ENCODE results near the gene FBXL17.

The FBXL17 gene

DNA sequence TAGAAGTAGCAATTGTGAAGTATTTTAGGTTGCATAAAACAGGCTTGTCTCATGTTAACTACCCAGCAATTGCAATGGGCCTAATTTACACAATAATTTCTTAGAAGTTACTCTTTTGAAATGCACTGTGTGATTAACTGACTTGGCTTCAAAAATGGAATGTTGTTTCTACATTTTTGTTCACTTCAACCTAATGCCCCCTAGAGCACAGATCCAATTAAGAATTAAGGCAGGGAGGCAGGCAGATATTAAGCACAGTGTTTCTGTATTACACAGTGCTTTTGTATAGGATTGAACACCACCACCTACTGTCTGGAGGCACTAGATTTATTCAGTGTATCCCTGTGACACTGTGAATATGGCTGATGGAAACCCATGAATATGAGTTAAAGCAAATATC lies 302.1 kb downstream of the FBXL17 start:
- peak; percentile 6 for DNase-seq

DNA sequence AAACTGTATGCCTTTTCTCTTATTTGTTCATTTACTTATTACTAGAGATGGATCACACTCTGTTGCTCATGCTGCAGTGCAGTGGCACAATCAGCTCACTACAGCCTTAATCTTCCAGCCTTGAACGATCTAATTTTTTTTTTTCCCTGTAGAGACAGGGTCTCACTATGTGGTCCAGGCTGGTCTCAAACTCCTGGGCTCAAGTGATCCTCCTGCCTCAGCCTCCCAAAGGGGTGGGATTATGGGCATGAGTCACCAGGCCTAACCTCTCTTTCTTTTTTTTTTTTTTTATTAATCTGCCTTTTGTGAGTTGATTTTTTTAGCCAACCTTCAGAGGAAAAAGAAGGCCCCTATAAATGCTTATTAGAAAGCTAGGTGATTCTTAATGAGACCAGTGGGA lies 303.0 kb downstream of the FBXL17 start:
- DNase-seq: no peak

DNA sequence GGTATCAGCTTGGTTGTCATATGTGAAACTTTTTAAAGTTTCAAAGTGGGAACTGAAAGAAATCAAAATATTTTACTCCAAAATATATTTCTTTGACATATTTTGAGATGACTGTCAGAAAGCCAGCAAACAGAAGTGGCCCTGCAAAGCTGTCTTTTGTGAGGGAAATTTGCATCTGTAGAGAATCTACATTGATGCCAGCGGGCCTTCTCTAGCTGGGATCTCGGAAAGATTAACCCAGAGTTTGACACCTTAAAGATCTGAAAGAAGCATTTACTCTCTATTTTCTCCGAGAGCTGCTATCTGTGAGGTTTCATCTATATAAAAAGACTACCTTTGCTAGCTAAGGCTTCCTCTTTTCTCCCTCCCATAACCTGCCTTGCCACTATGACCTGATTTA lies 303.6 kb downstream of the FBXL17 start:
- DNase-seq: no peak

DNA sequence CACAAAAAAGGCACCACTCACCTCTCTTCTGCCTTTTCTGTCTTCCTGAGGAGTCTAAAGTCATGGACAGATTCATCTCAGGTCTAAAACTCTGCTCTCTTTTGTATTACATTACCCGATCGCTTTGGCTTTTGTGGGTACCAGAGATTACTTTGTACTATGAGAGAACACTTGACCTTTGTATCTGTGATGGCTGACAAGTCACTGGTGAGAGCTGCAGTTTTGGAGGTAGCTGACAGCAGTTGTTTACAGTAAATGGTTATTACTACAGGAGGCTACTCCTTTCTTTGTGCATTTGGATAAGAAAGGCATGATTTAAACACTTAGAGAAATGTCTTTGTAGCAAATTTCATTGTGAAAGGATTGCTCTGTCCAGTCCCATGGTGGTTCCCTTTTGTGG lies 307.3 kb downstream of the FBXL17 start:
- DNase-seq: no peak

DNA sequence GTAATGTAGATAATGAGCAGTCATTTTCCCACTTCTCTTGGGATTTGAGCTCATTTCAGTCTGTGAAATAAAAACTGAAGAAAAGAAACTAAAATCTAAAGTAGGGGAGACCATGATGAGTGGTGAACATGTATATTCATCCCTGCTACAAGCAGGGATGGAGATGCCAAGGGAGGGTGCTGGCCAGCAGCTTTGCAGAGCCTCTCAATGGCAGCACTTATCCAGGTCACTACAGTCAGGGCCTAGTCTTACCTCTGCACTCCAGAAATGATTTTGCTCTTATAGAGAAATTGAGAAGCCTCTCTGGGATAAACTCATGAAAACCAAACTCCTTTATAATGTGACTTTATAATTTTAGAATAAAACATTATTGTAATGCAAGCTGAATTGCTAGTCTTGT lies 317.6 kb downstream of the FBXL17 start:
- DNase-seq: no peak

DNA sequence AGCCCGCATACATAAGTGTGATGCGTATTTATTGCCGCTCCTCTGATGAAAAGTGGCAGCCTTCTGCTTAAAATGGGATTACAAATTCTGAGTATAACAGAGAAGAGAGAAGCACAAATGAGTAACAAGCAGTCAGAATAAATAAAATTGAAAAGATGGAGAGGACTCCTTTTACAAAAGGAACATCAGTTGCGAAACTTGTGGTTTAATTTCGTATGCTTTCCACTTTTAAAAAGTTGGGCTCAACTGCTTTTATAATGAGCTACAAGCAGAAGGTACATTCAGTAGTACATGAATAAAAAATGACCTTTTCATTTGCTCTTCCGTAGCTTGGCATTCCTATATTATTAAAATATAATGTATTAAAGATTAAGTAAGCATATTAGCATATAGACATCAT lies 320.0 kb downstream of the FBXL17 start:
- DNase-seq: peak; percentile 18

DNA sequence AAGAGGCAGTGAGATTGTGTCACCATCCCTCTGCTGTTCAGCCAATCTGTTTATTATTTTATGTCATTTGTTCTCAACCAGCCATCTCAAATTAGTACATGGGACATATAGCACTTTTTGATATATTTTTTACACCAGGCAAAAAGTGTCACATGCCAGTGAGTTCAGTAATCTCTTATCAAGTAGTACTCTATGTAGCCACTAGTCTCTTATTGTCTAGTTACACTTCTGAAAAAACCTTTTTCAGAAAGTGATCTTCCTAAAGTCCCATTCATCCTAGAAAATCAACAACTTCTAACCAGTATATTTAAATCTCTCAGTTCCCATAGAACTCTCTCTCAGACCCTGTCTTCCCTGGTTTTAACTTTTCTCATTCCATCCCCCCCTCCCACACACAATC lies 321.6 kb downstream of the FBXL17 start:
- DNase-seq: no peak

DNA sequence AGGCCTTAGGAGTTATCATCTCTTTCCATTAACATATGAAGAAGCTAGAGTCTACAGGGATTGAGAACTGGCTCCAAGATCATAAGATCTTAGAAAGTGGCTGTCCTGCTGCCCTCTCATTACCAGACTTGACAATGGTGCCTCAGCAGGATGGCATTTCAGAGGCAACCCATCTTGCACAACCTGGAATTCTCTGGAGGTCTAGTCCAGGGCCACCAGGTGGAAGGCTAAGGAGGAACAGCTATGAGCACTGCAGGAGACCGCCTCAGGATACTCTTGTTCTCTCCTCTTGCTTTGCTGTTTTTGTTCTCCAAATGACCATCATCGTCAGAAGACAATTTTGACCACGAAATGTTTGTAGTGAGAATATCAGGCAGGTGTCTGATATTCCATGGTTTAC lies 322.6 kb downstream of the FBXL17 start:
- DNase-seq: no peak

DNA sequence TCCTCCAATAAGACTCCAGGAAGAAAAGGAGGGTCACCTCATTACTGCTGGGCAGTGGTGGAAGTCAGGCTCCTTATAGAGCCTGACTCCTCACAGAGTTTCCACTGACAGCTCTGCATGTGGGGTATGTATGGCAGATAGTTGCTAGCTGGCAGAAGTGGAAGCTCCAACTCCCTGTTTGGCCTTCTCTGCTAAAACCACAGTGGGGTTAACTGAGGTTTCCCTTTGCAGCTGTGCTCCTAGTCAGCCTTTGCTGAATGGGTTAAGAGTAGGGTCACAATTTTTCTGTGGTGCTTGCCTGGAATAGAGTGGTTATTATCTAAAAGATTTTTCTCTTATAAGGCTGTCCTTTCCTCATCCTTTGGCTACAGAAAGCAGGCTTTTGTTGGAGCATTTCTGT lies 327.5 kb downstream of the FBXL17 start:
- no peak for DNase-seq

DNA sequence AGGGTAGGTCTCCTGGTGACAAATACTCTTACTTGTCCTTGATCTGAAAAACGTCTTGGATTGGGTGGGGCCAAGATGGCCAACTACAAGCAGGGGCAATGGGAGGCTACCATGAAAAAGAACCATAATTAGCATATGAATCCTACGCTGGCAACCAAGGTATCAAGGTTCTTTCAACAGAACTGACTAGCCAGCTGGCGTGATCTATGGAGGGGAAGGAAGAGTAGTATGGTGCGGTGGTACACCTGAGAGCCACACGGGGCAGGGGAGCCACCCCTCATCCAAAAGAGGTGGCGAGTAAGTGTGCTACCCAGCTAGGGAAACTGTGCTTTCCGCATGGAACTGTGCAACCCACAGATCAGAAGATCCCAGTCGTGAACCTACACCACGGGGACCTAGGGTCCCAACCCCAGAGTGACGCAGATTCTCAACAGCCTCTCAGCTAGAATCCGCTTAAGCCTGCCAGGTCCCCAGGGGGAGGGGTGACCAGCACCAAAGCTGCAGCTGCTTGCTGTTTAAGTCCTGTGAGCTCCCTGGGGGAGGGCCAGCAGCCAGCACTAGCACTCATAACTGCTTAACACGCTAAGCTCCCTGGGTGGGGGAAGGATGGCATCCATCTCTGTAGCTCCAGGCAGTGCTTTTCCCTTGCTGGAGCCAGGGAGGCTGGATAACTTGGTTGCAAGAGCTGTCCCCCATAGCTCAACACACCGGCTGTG lies 334.8 kb downstream of the FBXL17 start:
- no peak for DNase-seq

DNA sequence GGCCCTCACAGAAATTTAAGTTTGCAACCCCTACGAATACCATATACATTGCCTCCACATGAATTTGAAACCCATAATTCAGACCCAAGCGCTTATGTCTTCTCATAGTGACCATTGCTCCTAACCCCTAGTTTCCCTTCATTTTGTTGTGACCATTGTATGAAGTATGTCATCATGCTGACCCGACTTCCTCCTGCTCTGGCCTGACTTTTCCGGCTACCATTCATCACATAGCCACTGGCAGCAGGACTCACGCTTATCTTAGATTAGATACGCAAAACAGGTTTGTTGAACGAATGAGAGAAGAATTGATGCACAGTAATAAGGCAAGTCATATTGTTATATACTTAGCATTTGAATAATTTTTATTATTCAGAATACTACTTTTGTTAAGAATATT lies 345.4 kb downstream of the FBXL17 start:
- DNase-seq: no peak

DNA sequence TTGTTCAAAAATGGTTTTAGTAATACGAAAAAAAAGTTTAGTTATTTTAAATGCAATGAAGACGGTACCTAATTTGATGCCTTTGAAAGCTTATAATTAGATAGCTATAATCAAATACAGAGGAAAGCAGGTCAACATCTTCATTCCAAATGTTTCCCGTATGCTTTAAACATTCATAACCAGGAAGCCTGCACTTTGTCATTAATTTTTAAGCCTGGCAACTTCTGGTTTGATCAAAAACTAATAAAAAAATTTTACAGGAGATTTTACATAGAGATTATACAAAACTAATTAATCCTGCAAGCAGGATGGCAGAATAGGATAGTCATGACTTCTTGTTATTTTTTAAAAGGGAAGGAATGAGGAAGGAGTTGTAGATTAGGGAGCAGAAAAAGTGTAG lies 353.0 kb downstream of the FBXL17 start:
- no peak for DNase-seq

DNA sequence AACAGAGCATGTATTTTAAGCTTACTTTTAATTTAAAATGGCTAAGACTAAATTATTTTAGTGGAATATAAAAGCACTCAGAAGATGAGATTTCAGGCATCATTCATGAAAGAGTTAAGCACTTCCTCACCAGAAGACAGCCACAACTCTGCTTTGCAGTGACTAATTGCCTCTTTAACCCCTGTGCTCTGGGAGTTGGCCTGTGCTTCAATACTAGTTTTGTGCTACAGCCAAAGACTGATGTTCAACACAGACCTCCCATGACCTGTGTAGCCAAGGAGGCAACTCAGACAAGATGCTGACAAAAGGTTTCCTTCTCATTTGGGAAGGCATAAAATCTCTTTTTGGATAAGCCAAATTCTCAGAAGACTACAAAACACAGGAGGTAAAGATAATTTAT lies 353.5 kb downstream of the FBXL17 start:
- peak; percentile 33 for DNase-seq

DNA sequence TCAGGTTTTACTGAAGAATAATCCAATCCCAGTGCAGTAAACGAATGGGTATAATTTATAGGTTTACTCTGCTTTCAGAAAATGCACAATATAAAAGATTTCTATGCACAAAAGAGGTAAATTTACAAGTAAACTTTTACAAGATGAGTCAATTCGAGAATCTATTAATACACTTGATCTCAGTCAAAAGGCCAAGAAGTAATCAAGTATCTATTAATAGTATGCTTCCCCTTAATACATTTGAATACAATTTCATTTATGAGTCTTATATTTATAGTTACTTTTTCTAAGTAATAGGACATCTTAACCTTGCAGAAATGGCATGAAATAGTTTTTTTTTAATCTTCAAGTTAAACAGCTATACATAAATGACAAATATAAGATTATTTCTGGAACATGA lies 355.9 kb downstream of the FBXL17 start:
- no peak for DNase-seq

DNA sequence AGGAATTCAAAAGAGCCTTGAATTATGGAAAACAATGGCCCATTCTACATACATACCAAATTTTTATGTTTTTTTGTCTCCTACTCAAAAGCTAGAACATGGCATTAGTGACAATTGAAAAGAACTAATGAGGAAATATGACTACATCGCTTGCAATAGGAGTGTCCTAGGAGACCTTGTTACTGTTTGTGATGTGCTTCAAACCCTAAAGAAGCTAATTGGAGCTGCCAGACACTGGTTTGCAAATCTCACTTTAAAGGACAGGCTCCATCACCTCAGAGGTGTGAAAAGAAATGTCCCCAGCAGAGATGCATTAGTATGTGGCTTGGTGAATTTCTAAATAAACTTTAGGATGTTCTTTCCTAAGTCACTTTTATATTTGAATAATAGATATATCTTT lies 356.9 kb downstream of the FBXL17 start:
- DNase-seq: no peak

DNA sequence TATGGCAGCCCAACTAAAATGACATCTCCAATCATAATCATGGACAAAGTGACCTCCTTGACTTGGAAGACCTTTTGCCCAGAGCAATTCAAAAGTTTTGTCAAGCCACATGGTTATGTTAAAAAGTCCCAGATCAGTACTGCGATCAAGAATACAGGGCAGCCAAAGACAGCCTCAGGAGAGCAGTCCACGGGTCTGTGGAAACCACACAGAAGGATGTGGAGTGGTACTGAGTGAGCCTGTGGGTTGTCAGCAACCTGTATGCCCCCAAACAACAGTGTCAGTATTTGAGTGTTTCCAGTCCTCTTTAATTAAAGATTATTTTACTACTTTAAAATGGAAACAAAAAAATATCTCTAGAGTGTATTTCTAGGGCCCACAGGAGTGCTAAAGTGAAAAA lies 365.8 kb downstream of the FBXL17 start:
- no peak for DNase-seq

DNA sequence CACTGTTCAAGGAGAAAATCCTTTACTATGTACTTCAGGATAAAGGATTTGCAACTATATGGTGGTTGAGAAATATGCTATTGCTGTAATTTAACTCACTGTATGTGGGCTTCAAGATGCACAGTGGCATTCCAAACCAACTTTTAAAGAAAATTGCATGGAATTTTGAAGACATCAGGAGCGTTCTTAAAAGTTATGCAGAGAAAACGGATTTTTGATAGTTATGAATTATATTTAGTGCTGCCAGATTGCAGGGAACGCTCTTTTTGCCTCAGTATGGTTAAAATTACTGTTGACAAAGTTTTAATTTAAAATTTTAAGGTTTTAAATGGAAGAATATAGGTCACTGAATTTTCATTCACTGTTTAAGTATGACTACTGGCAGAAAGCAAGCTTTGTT lies 375.1 kb downstream of the FBXL17 start:
- DNase-seq: no peak

DNA sequence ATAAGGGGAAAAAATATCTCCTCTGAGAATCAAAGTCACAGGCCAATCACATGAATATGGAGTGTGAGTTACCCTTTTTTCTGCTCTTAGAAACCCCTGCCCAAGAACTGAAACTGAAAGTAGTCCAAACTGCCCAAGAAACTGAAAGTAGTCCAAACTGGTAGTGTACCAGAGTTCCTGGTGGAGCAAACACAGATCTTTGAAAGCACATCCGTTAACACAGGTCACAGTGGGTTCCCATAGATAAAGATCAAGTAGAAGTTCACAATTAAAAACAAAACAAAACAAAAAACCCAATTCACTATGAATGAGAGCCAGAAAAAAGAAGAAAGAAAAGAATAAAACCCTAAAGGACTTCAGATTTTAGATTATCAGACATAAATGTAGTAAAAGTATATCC lies 378.7 kb downstream of the FBXL17 start:
- peak; percentile 16 for DNase-seq

DNA sequence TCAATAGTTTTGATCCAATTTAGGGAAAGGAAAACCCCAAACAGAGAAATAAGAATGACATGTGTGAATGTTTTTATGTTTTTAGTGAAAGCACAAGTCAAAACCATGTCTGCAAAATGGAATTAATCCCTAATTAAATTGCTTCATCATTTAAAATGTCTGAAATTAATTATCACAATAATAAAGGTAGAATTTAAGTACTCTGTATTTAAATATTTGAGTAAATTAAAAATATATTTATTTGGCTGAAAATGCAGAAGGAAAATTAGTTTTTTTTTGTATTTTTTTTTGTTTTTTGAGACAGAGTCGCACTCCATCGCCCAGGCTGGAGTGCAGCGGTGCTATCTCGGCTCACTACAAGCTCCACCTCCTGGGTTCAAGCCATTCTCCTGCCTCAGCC lies 380.7 kb downstream of the FBXL17 start:
- no peak for DNase-seq

DNA sequence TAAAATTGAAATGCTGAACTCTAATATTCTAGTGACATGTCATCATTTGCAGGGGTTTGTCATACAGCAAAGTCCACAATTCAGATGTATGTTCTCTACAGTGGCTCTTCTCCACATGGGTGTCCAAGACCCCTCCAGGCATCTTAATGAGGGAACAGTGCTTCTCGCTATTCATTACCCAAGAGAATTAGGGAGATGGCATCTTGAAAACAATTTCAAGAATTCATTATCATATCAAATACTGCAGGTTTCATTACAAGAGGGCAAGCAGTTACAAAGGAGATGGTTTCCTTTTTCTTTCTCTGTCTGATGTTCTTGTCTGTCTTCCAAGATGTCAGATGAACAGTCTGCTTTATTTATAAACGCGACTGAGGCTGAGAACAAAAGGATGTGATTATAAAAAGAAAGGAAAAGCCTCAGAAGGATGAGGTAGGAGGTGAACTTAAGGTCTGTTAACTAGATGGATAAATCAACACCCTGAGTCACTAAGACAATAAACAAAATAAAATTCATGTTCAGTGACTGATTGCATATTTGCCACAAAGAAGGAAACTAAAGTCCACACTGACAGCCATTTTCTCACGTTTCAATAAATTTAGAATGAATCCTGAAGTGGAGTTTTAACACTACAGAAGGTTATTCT lies 384.4 kb downstream of the FBXL17 start:
- peak; percentile 26 for DNase-seq

DNA sequence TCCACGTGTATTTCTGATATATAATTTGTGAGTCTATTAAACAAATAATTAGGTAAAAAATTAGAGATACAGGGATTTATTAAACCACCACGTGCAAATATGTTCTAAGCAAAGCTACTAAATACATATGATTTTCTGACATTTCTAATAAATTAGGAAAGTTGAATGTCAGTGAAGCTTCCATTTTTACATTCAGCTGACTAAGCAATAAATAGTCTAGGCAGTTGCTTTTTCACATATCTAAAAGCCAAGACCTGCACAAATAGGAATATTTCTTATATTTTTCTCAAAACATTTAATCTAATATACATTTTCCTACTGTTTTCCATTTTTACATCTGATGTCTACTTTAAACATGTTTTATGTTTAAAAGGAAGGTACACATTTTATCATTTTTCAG lies 388.6 kb downstream of the FBXL17 start:
- DNase-seq: no peak

DNA sequence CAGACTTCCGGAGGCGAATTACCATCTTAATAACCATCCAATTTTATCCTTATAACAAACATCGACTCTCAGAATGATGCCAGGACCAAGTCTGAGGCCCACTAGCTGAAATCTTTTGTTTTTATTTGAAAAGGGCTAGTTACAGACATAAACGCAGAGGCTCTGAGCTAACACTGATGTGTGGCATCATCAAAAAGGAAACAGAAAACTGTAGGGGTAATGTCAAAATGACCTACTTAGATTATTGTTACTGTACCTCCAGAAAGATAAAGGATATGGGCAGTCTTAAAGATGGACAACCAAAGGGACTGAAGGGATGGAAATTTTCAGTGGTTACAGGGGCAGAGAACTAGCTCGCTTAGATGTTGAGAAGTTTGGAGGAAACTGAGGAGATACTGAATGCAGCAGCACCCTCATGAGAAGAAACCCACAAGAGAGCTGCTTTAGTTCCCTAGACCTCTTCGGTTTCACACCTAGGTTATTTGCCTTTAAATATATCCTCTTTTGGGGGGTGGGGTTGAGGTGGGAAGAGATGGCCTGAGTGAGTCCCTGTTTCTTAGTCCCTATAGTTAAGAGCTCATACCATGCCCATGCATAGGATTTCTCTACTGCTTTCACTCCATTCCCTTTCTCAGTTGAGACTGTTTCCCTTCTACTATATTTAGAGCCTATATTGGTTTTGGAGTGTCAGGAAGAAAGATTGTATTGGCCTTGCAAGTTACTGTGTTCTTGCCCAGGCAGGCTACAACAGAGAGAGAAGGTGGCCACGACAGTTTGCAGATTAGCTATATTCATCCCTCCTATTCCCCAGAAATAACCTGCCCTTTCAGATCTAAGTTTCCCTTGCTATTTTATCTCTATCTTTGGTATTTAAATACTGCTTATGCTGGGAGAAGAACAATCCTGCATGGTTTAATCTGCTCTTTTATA lies 390.8 kb downstream of the FBXL17 start:
- DNase-seq: no peak

DNA sequence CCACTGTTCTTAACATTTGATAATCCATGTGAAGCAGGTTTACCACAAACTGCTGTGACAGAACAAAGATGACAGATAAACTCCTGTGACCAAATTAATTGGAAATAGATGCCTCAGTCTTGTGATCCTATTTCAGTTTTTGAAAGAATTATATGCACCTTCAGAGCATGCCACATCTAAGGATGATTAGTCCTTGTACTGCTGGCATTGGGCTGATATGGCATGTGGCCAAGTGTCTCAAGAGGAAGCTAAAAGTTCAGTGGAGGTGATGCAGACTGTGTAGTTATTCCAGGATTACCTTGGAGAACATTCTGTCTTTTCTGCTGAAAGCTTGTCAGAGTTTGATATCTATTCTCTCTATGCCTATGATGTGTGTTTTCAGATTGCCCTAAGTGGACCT lies 396.8 kb downstream of the FBXL17 start:
- no peak for DNase-seq
